Vagina (tissue), 2 donors: ENCODE data around the gene CEP85L.

Experiments used
- CTCF ChIP-seq, 3 experiments: fragments of 450-650 bp in 2 of 3; fragments of 200-600 bp in 1 of 3; sonication (generic) in 1 of 3; IDR thresholded peaks; one replicate each; pipeline ENCODE4 v1.5.1; 2017 to 2019; ENCODE audit warnings: antibody characterized with exemption in 3 of 3, mild to moderate bottlenecking in 2 of 3, moderate library complexity in 2 of 3
- POLR2A ChIP-seq, 2 donors: fragments of 450-650 bp; IDR thresholded peaks; one replicate each; pipeline ENCODE4 v1.6.1; 2017; ENCODE audit warnings: antibody characterized with exemption in 2 of 2, mild to moderate bottlenecking in 2 of 2, moderate library complexity in 2 of 2
- POLR2AphosphoS5 ChIP-seq, 2 donors: sonication (generic); formaldehyde crosslinking; IDR thresholded peaks; one replicate each; pipeline ENCODE4 v1.9.0; 2017; ENCODE audit warnings: antibody characterized with exemption in 2 of 2, mild to moderate bottlenecking in 2 of 2, low read depth in 1 of 2; ENCODE audit not compliant: insufficient read depth in 1 of 2

- TF ChIP-seq CTCF (IDR thresholded peaks at IDR 0.05) (no peak), POLR2A (IDR thresholded peaks at IDR 0.05) (no peak), POLR2AphosphoS5 (IDR thresholded peaks at IDR 0.05; ENCODE audit: insufficient read depth in 1 of 2, low read depth in 1 of 2) (no peak)
Measured at GRCh38 chr6:118509009-118509617, 142.3 kb downstream of the CEP85L start.
